ENCODE measurements around the gene FANCD2.
"Not testable (repeated sequence)": the region's sequence is repeated elsewhere in the genome, so short reads cannot be mapped to it uniquely, and the experiment has no call there.

FANCD2 gene

GRCh38 chr3:10015461-10015904 is 10.8 kb upstream of the FANCD2 start:
- DNase-seq: no peak

- no peak for DNase-seq
Observed at GRCh38 chr3:10017636-10018292, 8.5 kb upstream of the FANCD2 start.

- not testable (repeated sequence) for DNase-seq
Observed at GRCh38 chr3:10018806-10019205, 7.4 kb upstream of the FANCD2 start.

GRCh38 chr3:10019326-10019725 is 6.9 kb upstream of the FANCD2 start:
- no peak for DNase-seq

GRCh38 chr3:10021856-10022775 is 4.1 kb upstream of the FANCD2 start:
- DNase-seq: no peak

GRCh38 chr3:10023587-10024310 is 2.5 kb upstream of the FANCD2 start:
- DNase-seq: no peak

GRCh38 chr3:10025205-10026083 is 793 bp upstream of the FANCD2 start:
- no peak for DNase-seq

GRCh38 chr3:10041034-10041433 is 14.8 kb downstream of the FANCD2 start:
- DNase-seq: no peak

- no peak for DNase-seq
Observed at GRCh38 chr3:10047876-10048275, 21.6 kb downstream of the FANCD2 start.

- DNase-seq: not testable (repeated sequence)
Observed at GRCh38 chr3:10053054-10053453, 26.8 kb downstream of the FANCD2 start.

GRCh38 chr3:10055097-10055496 is 28.9 kb downstream of the FANCD2 start:
- no peak for DNase-seq

- DNase-seq: not testable (repeated sequence)
Observed at GRCh38 chr3:10070077-10070476, 43.8 kb downstream of the FANCD2 start.

GRCh38 chr3:10074666-10075065 is 48.4 kb downstream of the FANCD2 start:
- DNase-seq: no peak

- DNase-seq: no peak
Observed at GRCh38 chr3:10081871-10082270, 55.6 kb downstream of the FANCD2 start.

GRCh38 chr3:10085738-10086137 is 59.5 kb downstream of the FANCD2 start:
- no peak for DNase-seq

GRCh38 chr3:10088256-10088655 is 62.0 kb downstream of the FANCD2 start:
- DNase-seq: no peak

GRCh38 chr3:10090179-10090578 is 63.9 kb downstream of the FANCD2 start:
- DNase-seq: no peak

- not testable (repeated sequence) for DNase-seq
Observed at GRCh38 chr3:10090774-10091173, 64.5 kb downstream of the FANCD2 start.

GRCh38 chr3:10091387-10091786 is 65.2 kb downstream of the FANCD2 start:
- not testable (repeated sequence) for DNase-seq

GRCh38 chr3:10093678-10094077 is 67.4 kb downstream of the FANCD2 start:
- DNase-seq: no peak

- DNase-seq: no peak
Observed at GRCh38 chr3:10099041-10099440, 72.8 kb downstream of the FANCD2 start.

- no peak for DNase-seq
Observed at GRCh38 chr3:10106919-10107318, 80.7 kb downstream of the FANCD2 start.

All from activated naive CD4-positive, alpha-beta T cell treated with anti-CD3 and anti-CD28 coated beads, Interleukin-2, amount 50 U/mL, for 16 hours (primary cell).